ENCODE data around the gene PAN3.

PAN3 gene

GRCh38 chr13:28325022-28325421 is 186.7 kb downstream of the PAN3 start:
- H3K4me3 ChIP-seq, result no peak overlapping the region
- no peak overlapping the region for H3K27ac ChIP-seq

- H3K4me3 ChIP-seq, result no peak overlapping the region
- H3K27ac ChIP-seq, result no peak overlapping the region
These were observed 187.7 kb downstream of the PAN3 start for GRCh38 chr13:28326056-28326455.

- Histone ChIP-seq H3K4me3 (no peak overlapping the region), H3K27ac (no peak overlapping the region)
These were observed 189.3 kb downstream of the PAN3 start for GRCh38 chr13:28327373-28328270.

- H3K27ac ChIP-seq, result no peak overlapping the region
- no peak overlapping the region for H3K4me3 ChIP-seq
These were observed 189.9 kb downstream of the PAN3 start for GRCh38 chr13:28328271-28328607.

- H3K27ac ChIP-seq, result peak overlapping the region in 1 of 21 experiments; percentile 19
These were observed 191.2 kb downstream of the PAN3 start for GRCh38 chr13:28329395-28330158.

GRCh38 chr13:28333204-28333881 is 195.0 kb downstream of the PAN3 start:
- Histone ChIP-seq H3K27ac (no peak overlapping the region), H3K4me3 (no peak overlapping the region)

More at GRCh38 chr13:28329395-28330158, 191.2 kb downstream of the PAN3 start:
- H3K4me3 ChIP-seq, result no peak overlapping the region

GRCh38 chr13:28336193-28336657 is 197.9 kb downstream of the PAN3 start:
- Histone ChIP-seq H3K27ac (no peak overlapping the region), H3K4me3 (no peak overlapping the region)

- H3K4me3 ChIP-seq, result no peak overlapping the region
- peak overlapping the region in 1 of 21 experiments; percentile 9 for H3K27ac ChIP-seq
These were observed 199.0 kb downstream of the PAN3 start for GRCh38 chr13:28337166-28338005.

- Histone ChIP-seq H3K27ac (peak overlapping the region in 1 of 21 experiments; percentile 9), H3K4me3 (no peak overlapping the region)
These were observed 199.7 kb downstream of the PAN3 start for GRCh38 chr13:28338006-28338574.

GRCh38 chr13:28338742-28339141 is 200.4 kb downstream of the PAN3 start:
- H3K4me3 ChIP-seq, result no peak overlapping the region
- H3K27ac ChIP-seq, result no peak overlapping the region

- H3K27ac ChIP-seq, result no peak overlapping the region
- H3K4me3 ChIP-seq, result no peak overlapping the region
These were observed 201.1 kb downstream of the PAN3 start for GRCh38 chr13:28339419-28339818.

GRCh38 chr13:28340272-28340793 is 202.0 kb downstream of the PAN3 start:
- no peak overlapping the region for H3K27ac ChIP-seq
- H3K4me3 ChIP-seq, result no peak overlapping the region

GRCh38 chr13:28342251-28342650 is 203.9 kb downstream of the PAN3 start:
- H3K4me3 ChIP-seq, result no peak overlapping the region
- no peak overlapping the region for H3K27ac ChIP-seq

- no peak overlapping the region for H3K27ac ChIP-seq
- no peak overlapping the region for H3K4me3 ChIP-seq
These were observed 205.8 kb downstream of the PAN3 start for GRCh38 chr13:28344163-28344562.
